Measurements from ENCODE around the gene P4HTM. TPM values are rescaled to one million over a fixed set of nuclear protein-coding genes. Genes with fewer than 3 reads are reported as not detected.

The P4HTM gene
- total RNA-seq, 1 donor from 2014 or later = 29.0 TPM

- peak; percentile 23 for DNase-seq (ENCODE audit: low read depth)
- no peaks in the 10 kb centered on the region for H3K27me3 ChIP-seq (ENCODE audit: control insufficient read depth, insufficient read depth, low read length)
- peaks cover 1% of the 10 kb centered on the region for H3K36me3 ChIP-seq (ENCODE audit: control insufficient read depth, insufficient read depth, low read length)
- no peak for TF ChIP-seq CTCF (IDR thresholded peaks at IDR 0.05; ENCODE audit: insufficient read depth, low read length, poor library complexity, severe bottlenecking)
- peak within 1 kb of the TSS; percentile 77 for H3K4me3 ChIP-seq (ENCODE audit: low read depth, low read length)
Observed at GRCh38 chr3:49017971-49018706, 28.1 kb downstream of the P4HTM start, which contains the start of gene DALRD3. Gene DALRD3 (minus strand): TSS chr3:49018580. CDS start chr3:49018564, 16 bp downstream.

GRCh38 chr3:49018707-49019006, 28.6 kb downstream of the P4HTM start:
- peak overlapping the region; percentile 77 for H3K4me3 ChIP-seq (ENCODE audit: low read depth, low read length)
- peaks cover 1% of the 10 kb centered on the region for H3K36me3 ChIP-seq (ENCODE audit: control insufficient read depth, insufficient read depth, low read length)
- no peak for DNase-seq (ENCODE audit: low read depth)

GRCh38 chr3:49019941-49020329, 29.9 kb downstream of the P4HTM start:
- no peaks in the 10 kb centered on the region for H3K27me3 ChIP-seq (ENCODE audit: control insufficient read depth, insufficient read depth, low read length)
- H3K36me3 ChIP-seq (ENCODE audit: control insufficient read depth, insufficient read depth, low read length) = peaks cover 3% of the 10 kb centered on the region
- DNase-seq (ENCODE audit: low read depth) = no peak
- peak overlapping the region; percentile 88 for H3K4me3 ChIP-seq (ENCODE audit: low read depth, low read length)
- no peak for TF ChIP-seq CTCF (IDR thresholded peaks at IDR 0.05; ENCODE audit: insufficient read depth, low read length, poor library complexity, severe bottlenecking)

More at GRCh38 chr3:49018707-49019006, 28.6 kb downstream of the P4HTM start:
- no peaks in the 10 kb centered on the region for H3K27me3 ChIP-seq (ENCODE audit: control insufficient read depth, insufficient read depth, low read length)
- no peak for TF ChIP-seq CTCF (IDR thresholded peaks at IDR 0.05; ENCODE audit: insufficient read depth, low read length, poor library complexity, severe bottlenecking)

GRCh38 chr3:49020330-49021212, 30.5 kb downstream of the P4HTM start:
- DNase-seq (ENCODE audit: low read depth) = no peak
- no peaks in the 10 kb centered on the region for H3K27me3 ChIP-seq (ENCODE audit: control insufficient read depth, insufficient read depth, low read length)
- peak overlapping the region; percentile 88 for H3K4me3 ChIP-seq (ENCODE audit: low read depth, low read length)
- no peak for TF ChIP-seq CTCF (IDR thresholded peaks at IDR 0.05; ENCODE audit: insufficient read depth, low read length, poor library complexity, severe bottlenecking)
- H3K36me3 ChIP-seq (ENCODE audit: control insufficient read depth, insufficient read depth, low read length) = peaks cover 4% of the 10 kb centered on the region

GRCh38 chr3:49021213-49021812, 31.3 kb downstream of the P4HTM start:
- TF ChIP-seq CTCF (IDR thresholded peaks at IDR 0.05; ENCODE audit: insufficient read depth, low read length, poor library complexity, severe bottlenecking) = no peak
- peaks cover 4% of the 10 kb centered on the region for H3K36me3 ChIP-seq (ENCODE audit: control insufficient read depth, insufficient read depth, low read length)
- H3K27me3 ChIP-seq (ENCODE audit: control insufficient read depth, insufficient read depth, low read length) = no peaks in the 10 kb centered on the region
- DNase-seq (ENCODE audit: low read depth) = peak; percentile 82
- peak overlapping the region; percentile 88 for H3K4me3 ChIP-seq (ENCODE audit: low read depth, low read length)

Data from kidney epithelial cell (primary cell).